GM23248 (cell line): ENCODE measurements around the gene KCNH6. TPM values are rescaled to one million over a fixed set of nuclear protein-coding genes. Genes with fewer than 3 reads are reported as not detected.

Source experiments
- DNase-seq: peaks from one replicate; pipeline ENCODE4 v3.0.0-alpha.2; 2015
- H2AFZ ChIP-seq: fragments of 200-600 bp; sonication (generic); 2 replicates; pipeline ENCODE4 v1.6.1; 2016; ENCODE audit warnings: antibody characterized with exemption
- H3F3A ChIP-seq: fragments of 200-600 bp; sonication (generic); 2 replicates; pipeline ENCODE4 v1.6.1; 2016; ENCODE audit warnings: mild to moderate bottlenecking, antibody characterized with exemption, mixed run types; ENCODE audit not compliant: insufficient read depth
- H3K27ac ChIP-seq: fragments of 200-600 bp; sonication (generic); 2 replicates; pipeline ENCODE4 v1.5.1; 2016; ENCODE audit warnings: mild to moderate bottlenecking
- H3K27me3 ChIP-seq: fragments of 200-600 bp; sonication (generic); replicated peaks from 2 replicates; pipeline ENCODE4 v1.6.1; 2016; ENCODE audit warnings: mild to moderate bottlenecking; ENCODE audit not compliant: insufficient read depth
- H3K36me3 ChIP-seq: fragments of 200-600 bp; sonication (generic); 2 replicates; pipeline ENCODE4 v1.6.1; 2016; ENCODE audit warnings: low read depth, mild to moderate bottlenecking
- H3K4me1 ChIP-seq: fragments of 200-600 bp; sonication (generic); 2 replicates; pipeline ENCODE4 v1.6.1; 2016; ENCODE audit warnings: mild to moderate bottlenecking; ENCODE audit not compliant: insufficient read depth
- H3K4me2 ChIP-seq: fragments of 200-600 bp; sonication (generic); one replicate; pipeline ENCODE4 v1.6.1; 2016; ENCODE audit warnings: mild to moderate bottlenecking; ENCODE audit not compliant: unreplicated experiment
- H3K4me3 ChIP-seq: fragments of 200-600 bp; sonication (generic); 2 replicates; pipeline ENCODE4 v1.5.1; 2016; ENCODE audit warnings: mild to moderate bottlenecking
- H3K79me2 ChIP-seq: fragments of 200-600 bp; sonication (generic); 2 replicates; pipeline ENCODE4 v1.6.1; 2016; ENCODE audit warnings: mild to moderate bottlenecking; ENCODE audit not compliant: insufficient read depth
- H3K9ac ChIP-seq: fragments of 200-600 bp; sonication (generic); 2 replicates; pipeline ENCODE4 v1.6.1; 2016; ENCODE audit warnings: mild to moderate bottlenecking
- H3K9me2 ChIP-seq: fragments of 200-600 bp; sonication (generic); 2 replicates; pipeline ENCODE4 v1.6.1; 2016; ENCODE audit warnings: mixed run types, mild to moderate bottlenecking, moderate library complexity; ENCODE audit not compliant: insufficient read depth
- H3K9me3 ChIP-seq: fragments of 200-600 bp; sonication (generic); one replicate; pipeline ENCODE4 v1.6.1; 2017; ENCODE audit warnings: low read depth
- H4K20me1 ChIP-seq: fragments of 200-600 bp; sonication (generic); 2 replicates; pipeline ENCODE4 v1.6.0; 2016; ENCODE audit not compliant: insufficient read depth
- EZH2 ChIP-seq: fragments of 200-600 bp; sonication (generic); IDR thresholded peaks from 2 replicates; pipeline ENCODE4 v1.6.1; 2018; ENCODE audit warnings: antibody characterized with exemption, mild to moderate bottlenecking; ENCODE audit not compliant: insufficient read depth, poor library complexity, severe bottlenecking
- EZH2phosphoT487 ChIP-seq: fragments of 200-600 bp; sonication (generic); IDR thresholded peaks from 2 replicates; pipeline ENCODE4 v1.6.1; 2018; ENCODE audit warnings: antibody characterized with exemption, moderate library complexity, mild to moderate bottlenecking, low read depth; ENCODE audit not compliant: insufficient read depth
- WGBS, 2 experiments: methylation state at CpG; one replicate each; pipeline ENCODE4 v1.1.6; 2015 to 2017; ENCODE audit warnings: low lambda C conversion rate in 2 of 2, low coverage in 1 of 2; ENCODE audit errors: missing lambda C conversion rate in 2 of 2; 5-methylcytosine and 5-hydroxymethylcytosine counted together
- in situ Hi-C: fragments of 300-500 bp; cut with MboI; formaldehyde crosslinking; loops from 2 replicates; pipeline ENCODE4 v1.15.0; 2020
- polyA plus RNA-seq: library from polyadenylated mRNA; unstranded; fragments of >200 nt; fragmentation: Nextera tagmentation; extraction: Ambion mirVana; gene quantifications from 2 replicates; pipeline ENCODE4 v1.2.1, GENCODE V29; 2016
- total RNA-seq: library from RNA; depleted of rRNA; stranded (reverse); fragments of >200 nt; shearing (Covaris generic); gene quantifications from 2 replicates; pipeline ENCODE4 v1.2.3, GENCODE V29; 2014

KCNH6 gene
- total and polyA plus RNA-seq, 2 experiments from 2014 or later, result not detected

DNA sequence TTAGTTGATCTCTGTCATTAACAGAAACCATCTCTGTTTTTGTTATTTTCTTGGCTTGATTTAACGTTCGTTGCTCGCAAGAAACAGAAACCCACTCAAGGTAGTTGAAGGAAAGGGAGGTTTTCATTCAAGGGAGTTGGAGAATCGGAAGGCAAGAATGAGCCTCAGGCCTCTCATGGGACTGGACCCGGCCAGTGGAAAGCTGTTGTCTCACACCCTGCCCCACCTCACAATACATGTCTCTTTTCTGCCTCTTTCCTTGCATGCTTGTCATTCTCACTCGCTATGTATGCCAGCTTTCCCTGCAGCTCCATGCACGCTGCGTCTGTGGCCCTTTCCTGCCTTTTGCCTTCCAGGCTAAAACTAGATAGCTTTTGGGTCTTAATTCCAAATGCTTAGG is 45.4 kb downstream of the KCNH6 start:
- Histone ChIP-seq H3K27ac (no peak overlapping the region), H3F3A (peaks cover 34% of the 10 kb centered on the region), H3K4me1 (peaks cover 26% of the 10 kb centered on the region), H3K27me3 (no peaks in the 10 kb centered on the region), H3K36me3 (no peaks in the 10 kb centered on the region), H3K4me3 (no peak overlapping the region), H3K79me2 (peaks cover 94% of the 10 kb centered on the region), H3K9me2 (no peaks in the 10 kb centered on the region), H3K4me2 (no peak overlapping the region), H3K9me3 (no peaks in the 10 kb centered on the region), H4K20me1 (peaks cover 18% of the 10 kb centered on the region), H2AFZ (no peak overlapping the region), H3K9ac (no peak overlapping the region)
- DNase-seq, result no peak
- 73 to 79% methylated on average over 8 of the region's 8 CpGs for WGBS, 2 experiments
- TF ChIP-seq EZH2 (no peak), EZH2phosphoT487 (no peak)
- in situ Hi-C loops, result no loop called here

- Histone ChIP-seq H4K20me1 (peaks cover 23% of the 10 kb centered on the region), H3K27me3 (no peaks in the 10 kb centered on the region), H3K27ac (peak overlapping the region; percentile 65), H3K9ac (no peak overlapping the region), H3K9me2 (no peaks in the 10 kb centered on the region), H3K79me2 (peaks cover 94% of the 10 kb centered on the region), H3K9me3 (no peaks in the 10 kb centered on the region), H2AFZ (no peak overlapping the region), H3K36me3 (no peaks in the 10 kb centered on the region), H3K4me2 (peak overlapping the region; percentile 0), H3K4me3 (no peak overlapping the region), H3F3A (peaks cover 34% of the 10 kb centered on the region), H3K4me1 (peaks cover 26% of the 10 kb centered on the region)
- TF ChIP-seq EZH2 (no peak), EZH2phosphoT487 (no peak)
- peak; percentile 80 for DNase-seq
- 84 to 90% methylated on average over 1 of the region's 1 CpG for WGBS, 2 experiments
- in situ Hi-C loops, result no loop called here
Observed at GRCh38 chr17:63571632-63572310, 48.6 kb downstream of the KCNH6 start.

DNA sequence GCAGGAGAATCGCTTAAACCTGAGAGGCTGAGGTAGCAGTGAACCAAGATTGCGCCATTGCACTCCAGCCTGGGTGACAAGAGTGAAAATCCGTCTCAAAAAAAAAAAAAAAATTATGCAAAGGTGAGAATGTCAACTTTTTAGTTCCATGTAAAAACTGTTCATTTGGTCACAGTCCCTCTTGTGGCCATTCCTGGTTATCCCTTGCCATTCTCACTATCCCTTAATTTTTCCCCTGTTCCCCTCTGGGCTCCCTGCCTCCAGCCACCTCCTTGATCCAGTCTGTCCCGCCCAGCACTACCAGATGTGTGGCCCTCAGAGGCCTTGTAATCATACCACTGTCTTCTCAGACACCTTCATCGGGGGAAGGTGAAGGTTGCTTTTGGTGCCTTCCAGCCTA is 50.5 kb downstream of the KCNH6 start:
- Histone ChIP-seq H3K9me3 (no peaks in the 10 kb centered on the region), H3K27me3 (no peaks in the 10 kb centered on the region), H3K9me2 (no peaks in the 10 kb centered on the region), H4K20me1 (peaks cover 22% of the 10 kb centered on the region), H3K36me3 (no peaks in the 10 kb centered on the region), H3K4me3 (no peak overlapping the region), H2AFZ (no peak overlapping the region), H3K4me1 (peaks cover 26% of the 10 kb centered on the region), H3K27ac (no peak overlapping the region), H3K79me2 (peaks cover 94% of the 10 kb centered on the region), H3K9ac (no peak overlapping the region), H3F3A (peaks cover 34% of the 10 kb centered on the region), H3K4me2 (no peak overlapping the region)
- in situ Hi-C loops, result no loop called here
- WGBS, 2 experiments, result 58% methylated on average over 5 of the region's 5 CpGs
- TF ChIP-seq EZH2, result no peak
- TF ChIP-seq EZH2phosphoT487, result no peak
- DNase-seq, result peak; percentile 27

- WGBS, 2 experiments, result 86 to 92% methylated on average over 7 of the region's 7 CpGs
- H3F3A ChIP-seq, result peaks cover under 1% of the 10 kb centered on the region
- H3K79me2 ChIP-seq, result peaks cover 100% of the 10 kb centered on the region
- H3K4me1 ChIP-seq, result no peaks in the 10 kb centered on the region
- H4K20me1 ChIP-seq, result peaks cover 9% of the 10 kb centered on the region; the same call in 1 of the 2 replicates
- no peak for DNase-seq
- H3K27me3 ChIP-seq, result no peaks in the 10 kb centered on the region
- no peaks in the 10 kb centered on the region for H3K9me3 ChIP-seq
- no peak overlapping the region for H3K4me2 ChIP-seq
- no peak overlapping the region for H2AFZ ChIP-seq
- no peak for TF ChIP-seq EZH2phosphoT487
- TF ChIP-seq EZH2, result no peak
- H3K36me3 ChIP-seq, result peaks cover 11% of the 10 kb centered on the region; the same call in 1 of the 2 replicates
- no peak overlapping the region for H3K4me3 ChIP-seq
- in situ Hi-C loops, result no loop called here
- no peaks in the 10 kb centered on the region for H3K9me2 ChIP-seq
- no peak overlapping the region for H3K9ac ChIP-seq
- no peak overlapping the region for H3K27ac ChIP-seq
Observed at GRCh38 chr17:63578027-63578768, 55.0 kb downstream of the KCNH6 start.
